GM21619 (cell line): ENCODE data around the gene AFF1.
"Not testable (repeated sequence)": the region's sequence is repeated elsewhere in the genome, so short reads cannot be mapped to it uniquely, and the experiment has no call there.

Experiments used
- ATAC-seq: cut with Tn5 transposase; IDR thresholded peaks from one replicate; pipeline ENCODE4 v1.9.1; 2021; ENCODE audit not compliant: unreplicated experiment

AFF1 gene

DNA sequence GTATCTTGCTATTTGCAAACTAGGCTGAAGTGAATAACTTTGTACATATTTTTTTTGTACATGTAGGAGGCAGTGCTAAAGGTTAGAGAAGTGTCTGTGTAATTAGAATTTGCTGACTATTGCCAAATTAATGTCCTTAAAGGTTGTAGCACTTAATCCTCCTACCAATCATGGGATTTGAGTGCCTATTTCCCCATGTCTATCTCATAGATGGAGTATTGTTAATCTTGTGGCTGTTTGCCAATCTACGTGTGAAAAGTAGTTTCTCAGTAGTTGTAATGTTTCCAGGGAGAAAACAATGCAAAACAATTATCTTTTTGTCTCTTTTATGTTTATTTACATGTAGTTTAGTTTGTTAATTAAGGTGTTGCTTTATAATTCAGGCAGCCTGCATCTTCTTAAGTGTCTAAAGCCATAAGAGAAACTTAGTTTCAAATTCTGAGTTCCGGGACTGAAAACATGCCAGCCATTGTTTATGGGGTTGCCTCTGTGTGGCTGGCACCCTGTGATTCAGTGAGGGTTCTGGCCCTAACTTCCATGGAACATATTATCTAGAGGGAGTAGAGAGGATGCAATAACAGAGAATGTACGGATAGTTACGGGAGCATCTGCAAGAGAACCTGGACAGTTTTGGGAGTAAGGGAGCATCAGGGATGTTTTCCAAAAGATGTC, 143.2 kb downstream of the AFF1 start:
- ATAC-seq = no peak

DNA sequence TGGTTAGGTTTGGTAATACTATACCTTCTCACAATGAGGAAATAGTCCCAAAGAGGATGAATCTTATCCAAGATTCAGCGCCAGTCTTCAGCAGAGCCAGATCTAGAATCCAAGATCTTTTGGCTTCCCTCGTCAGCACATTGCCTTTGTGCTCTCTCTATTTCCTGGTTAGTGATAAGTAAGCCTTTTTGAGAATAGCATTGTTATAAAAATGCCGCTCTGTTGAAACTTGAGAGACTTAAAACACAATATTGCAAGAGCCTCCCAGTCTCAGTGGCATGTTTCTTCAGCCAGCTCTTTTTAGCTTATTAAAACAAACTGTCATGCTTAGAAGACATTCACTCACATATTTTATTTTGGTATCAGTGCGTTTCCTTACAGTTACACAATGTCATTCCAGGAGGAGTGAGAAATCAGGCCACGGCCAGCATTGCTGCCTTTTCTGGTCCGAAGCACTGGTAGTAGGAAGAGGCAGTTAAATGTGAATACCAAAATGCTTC, 144.2 kb downstream of the AFF1 start:
- ATAC-seq = no peak

DNA sequence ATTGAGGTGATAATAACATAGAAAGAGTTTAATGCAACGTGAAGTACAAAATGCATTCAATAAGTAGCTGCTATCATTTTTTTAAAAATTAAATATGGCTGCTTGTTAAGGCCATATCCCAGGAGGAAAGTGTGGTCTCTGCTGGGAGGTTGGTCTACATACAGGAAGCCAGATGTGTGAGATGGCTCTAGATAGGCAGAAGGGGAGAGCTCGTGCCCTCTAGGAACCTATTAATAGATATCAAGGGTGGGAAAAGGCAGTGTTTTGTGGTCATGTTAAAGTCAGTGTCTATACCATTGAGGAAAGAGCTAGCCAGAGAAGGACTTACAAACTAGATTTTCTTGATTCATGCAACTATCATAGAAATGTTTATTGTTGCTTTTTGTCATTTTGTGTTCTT, 145.2 kb downstream of the AFF1 start:
- ATAC-seq = no peak

- ATAC-seq = no peak
These were observed 145.7 kb downstream of the AFF1 start for GRCh38 chr4:87080462-87080861.

DNA sequence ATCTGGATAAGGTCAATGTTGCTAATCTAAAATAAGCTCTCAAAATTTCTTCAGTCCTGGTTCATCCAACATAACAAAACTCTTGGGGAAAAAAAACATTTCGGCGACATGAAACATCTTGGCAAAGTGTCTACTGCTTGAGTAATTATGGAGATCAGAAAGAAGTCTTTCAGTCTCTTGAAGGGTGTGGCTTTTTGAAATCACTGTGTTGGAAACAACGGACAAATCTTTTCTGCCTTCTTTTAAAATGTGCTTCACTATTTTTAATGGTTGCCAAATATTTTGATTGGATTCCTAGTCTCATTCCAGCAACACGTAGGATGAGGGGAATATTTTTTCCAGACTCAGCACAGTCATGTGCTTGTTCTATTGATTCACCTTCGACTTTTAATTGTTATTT, 147.0 kb downstream of the AFF1 start:
- ATAC-seq = no peak

DNA sequence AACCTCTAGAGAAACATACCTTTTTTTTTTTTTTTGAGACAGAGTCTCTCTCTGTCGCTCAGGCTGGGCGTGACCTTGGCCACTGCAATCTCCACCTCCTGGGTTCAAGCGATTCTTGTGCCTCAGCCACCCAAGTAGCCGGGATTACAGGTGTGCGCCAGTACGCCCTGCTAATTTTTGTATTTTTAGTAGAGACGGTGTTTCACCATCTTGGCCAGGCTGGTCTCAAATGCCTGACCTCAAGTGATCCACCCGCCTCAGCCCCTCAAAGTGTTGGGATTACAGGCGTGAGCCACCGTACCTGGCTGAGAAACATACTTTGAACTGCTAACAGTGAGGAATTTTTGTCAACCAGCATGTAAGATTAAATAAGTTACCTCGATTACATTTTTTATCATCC, 150.9 kb downstream of the AFF1 start:
- ATAC-seq = not testable (repeated sequence)

DNA sequence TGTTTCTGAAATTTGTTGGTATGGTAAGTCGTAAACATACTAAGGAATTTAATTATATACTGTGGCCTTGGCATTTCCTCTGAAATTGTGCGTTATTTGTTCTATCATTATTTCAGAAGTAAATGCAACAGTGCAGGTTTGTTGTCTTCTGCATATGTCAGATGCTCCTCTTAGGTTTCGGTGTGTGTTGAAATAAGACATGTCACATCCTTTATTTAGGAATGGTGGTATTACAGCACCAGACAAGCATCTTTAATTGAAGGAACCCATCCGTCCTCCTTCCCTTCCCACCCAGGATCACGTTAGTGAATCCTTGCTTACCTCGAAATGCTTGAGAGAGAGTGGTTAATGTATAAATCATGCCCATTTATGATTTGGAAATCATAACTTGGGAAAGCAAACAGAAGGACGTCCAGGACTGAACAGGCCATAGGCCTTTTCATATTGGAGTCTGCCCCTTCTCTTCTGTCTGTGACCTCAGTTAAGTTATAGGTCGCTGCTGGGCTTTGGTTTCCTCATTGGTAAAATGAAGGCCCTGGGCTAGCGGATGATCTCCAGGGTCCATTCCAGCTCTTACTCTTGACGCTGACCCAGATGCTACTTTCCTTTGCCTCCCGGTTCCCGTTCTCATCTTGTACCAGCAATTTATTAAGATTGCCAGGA, 151.5 kb downstream of the AFF1 start:
- no peak for ATAC-seq

DNA sequence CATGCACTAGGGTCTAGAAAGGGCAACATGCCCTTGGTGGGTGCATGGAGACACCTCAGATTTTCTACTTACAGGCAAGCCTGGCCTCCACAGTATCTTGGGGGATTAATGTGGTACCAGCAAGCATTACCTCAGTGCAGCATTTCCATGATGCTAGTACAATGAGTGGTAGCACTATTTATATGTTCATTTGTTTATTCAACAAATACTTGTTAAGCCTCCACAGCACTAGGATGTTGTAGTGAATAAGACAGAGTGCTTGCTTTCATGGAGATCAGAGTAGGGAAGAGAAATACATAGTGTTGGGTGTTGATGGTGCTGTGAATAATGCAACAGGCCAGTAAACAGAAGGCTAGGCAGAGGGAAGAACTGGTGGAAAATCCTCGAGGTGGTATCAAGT, 152.2 kb downstream of the AFF1 start:
- ATAC-seq = no peak

DNA sequence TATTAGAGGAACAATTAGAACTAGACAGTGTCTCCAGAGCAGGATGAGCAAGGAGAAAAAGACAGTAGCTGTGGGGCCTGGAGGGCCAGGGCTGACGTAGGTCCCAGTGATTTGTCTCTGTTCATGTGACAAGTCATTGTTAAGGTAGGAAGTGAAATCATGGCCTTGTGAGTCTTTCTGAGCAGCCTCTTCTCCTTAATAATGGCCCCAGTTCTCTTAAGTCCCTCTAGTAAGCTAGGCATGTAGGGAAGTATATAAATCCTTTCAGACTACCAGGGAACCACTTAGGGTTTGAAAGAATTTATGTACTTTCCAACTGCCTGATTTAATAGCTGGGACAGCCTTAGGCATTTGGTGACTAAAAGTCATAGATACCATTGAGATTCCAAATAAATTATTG, 152.6 kb downstream of the AFF1 start:
- ATAC-seq = no peak

DNA sequence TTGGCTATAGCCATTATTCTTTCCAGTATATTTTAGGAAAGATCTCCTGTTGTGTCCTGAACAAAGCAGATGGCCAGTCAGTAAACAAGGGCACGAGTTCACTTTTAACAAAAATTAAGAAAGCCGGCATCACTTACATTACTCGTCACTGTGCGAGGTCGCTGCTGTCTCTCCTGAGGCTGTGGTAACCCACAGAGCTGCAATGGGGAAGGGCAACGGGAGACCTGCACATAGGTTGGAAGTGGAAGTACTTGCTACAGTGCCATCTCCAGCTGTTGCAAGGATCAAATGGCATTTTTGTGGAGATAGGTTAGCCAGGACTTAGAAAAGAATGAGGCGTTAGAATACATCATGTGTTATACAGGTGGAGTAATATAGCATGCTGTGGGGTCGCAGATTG, 153.4 kb downstream of the AFF1 start:
- ATAC-seq = no peak

DNA sequence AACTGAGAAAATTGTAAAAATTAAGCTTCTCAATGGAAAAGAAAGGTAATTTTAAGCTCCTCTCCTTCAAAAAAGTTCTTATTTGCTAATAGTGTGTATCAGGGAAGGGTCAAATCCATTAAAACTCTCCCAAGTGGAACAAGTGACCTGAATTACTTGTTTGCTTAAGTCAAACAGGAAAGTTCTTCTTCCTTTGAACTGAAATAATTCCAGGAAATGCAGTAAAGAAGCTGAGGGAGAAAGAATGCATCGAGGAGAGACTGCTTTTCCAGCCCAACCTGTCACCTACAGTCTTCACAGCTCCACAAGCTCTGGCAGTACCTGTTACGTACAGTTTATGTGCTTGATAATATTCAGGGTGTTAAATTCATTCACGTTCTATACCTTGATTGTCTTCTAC, 154.6 kb downstream of the AFF1 start:
- ATAC-seq = no peak

DNA sequence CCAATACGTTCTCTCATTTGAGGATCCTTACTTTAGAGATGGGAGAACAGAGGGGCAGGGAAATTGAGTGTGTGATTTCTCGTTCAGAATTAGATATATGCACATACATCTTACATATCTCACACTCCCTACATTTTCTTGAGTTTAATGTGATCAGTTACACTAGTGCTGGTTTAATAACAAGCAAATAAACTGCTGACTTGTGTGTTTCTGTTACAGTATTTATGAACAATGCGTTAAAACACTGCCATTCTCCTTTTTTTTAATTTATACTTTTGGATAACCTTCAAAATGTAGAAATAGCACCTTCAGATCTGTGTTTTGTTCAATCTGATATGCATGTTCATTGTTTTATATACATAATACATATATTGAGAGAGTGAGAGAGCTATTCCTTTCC, 155.5 kb downstream of the AFF1 start:
- ATAC-seq = no peak

GRCh38 chr4:87092389-87093141, 157.8 kb downstream of the AFF1 start:
- no peak for ATAC-seq

- peak; percentile 88 for ATAC-seq
These were observed 158.8 kb downstream of the AFF1 start for GRCh38 chr4:87093443-87094123.

DNA sequence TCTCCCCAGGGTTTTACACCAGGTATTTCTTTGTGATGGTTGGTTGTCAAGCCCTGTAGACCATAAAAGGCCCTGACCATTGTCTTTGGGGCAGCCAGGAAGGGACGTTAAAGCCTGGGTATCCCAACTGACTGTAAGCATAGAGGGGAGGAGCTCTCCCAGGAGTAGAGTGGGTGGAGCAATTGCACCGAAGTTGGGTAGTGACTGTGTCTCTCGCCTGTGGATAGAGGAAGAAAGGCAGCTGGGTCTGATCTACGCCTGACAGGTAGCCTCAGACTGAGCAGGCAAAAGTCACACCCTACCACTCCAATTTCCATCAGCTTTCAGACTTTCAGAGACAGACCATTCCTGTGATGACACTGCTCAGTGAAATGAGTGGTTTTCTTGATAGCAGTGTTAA, 162.3 kb downstream of the AFF1 start:
- no peak for ATAC-seq

GRCh38 chr4:87100168-87100567, 165.4 kb downstream of the AFF1 start:
- ATAC-seq = no peak

DNA sequence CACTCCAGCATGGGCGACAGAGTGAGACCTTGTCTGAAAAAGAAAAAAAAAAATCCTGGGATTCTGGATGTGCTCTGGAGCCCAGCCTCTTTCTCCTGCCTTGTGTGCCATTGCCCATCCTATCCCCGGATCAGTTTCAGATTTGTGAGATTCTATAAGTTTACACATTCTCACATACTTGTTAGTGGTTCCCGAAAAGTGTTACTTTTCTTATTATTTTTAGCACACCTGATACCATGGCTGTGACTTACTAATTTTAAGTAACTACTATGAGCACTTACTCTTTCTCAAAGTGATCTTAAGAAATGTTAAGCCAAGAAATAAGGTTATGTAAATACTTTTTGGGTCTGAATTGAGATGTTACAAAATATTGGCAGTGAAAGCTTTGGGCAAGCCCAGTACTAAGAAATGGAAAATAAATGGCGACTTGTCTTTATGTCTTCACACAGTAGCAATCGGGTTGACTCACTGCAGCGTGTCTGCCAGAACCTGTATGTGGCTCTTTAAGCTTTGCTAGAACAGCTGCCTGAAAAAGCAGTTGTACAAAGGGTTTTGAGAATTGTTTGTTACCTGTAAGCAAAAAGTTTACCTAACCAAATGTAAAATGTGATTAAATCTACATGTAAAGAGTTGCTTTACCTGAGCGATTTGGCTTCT, 166.9 kb downstream of the AFF1 start:
- ATAC-seq = no peak

- ATAC-seq = no peak
These were observed 168.3 kb downstream of the AFF1 start for GRCh38 chr4:87103086-87103485.

DNA sequence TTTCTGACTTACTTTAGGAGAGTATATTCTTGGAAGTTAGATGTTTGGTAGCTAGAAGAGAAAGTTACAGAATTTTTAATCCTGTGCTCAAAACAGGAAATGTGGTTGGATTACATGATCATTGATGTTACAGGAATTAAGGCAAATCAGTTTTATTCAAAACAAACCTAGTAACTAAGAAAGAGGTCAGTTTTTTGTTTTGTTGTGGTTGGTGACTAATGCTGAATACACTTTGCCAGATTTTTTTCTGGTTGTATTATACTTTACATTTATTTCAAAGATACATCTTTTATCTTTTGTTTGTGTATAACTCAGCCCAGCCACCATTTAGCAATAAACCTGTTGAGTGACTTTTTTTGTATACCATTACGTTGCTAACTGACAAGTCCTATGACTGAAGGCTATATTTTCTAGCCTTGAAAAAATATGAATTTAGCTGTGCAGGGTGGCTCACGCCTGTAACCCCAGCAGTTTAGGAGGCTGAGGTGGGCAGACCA, 168.9 kb downstream of the AFF1 start:
- no peak for ATAC-seq

- no peak for ATAC-seq
These were observed 170.5 kb downstream of the AFF1 start for GRCh38 chr4:87105101-87105845.
